ENCODE results near the gene IGFALS.
A peak's percentile ranks its signal among the peaks of the same experiment; 100 is the strongest.

The IGFALS gene

DNA sequence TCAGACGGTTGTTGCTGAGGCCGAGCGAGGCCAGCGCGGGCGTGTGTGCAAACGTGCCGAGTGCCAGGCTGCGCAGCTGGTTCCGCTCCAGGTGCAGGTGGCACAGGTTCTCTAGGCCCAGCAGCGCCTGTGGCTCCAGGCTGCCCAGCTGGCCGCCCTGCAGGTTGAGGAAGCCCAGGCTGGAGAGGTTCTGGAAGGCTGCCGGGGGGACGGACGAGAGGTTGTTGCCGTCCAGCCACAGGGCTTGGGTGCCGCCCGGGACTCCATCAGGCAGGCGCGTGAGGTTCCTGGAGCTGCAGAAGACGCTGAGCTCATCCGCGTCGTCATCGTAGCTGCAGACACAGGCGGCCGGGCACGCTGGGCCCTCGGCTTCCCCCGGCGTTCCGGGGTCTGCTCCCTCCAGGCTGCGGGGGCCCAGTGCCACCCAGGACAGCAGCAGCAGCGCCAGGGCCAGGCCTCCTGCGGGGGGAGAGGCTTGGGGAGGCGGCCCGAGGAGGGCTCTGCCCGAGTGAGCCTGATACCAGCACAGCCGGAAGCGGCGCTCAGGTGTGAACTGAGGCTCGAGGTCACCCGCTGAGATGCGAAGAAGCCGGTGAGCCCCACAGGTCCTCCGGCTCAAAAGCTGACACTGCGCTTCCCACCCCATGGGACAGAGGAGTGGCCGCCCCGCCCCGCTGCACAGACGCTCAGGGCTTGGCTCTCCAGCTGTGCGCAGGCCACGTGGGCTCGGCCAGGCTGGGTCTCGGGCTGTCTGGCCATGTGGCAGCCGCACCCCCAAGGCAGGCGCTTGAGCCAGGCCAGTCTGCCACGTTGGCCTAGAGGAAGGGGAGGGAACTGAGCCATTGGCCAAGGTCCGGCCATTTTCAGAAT lies 1.3 kb downstream of the IGFALS start:
- DNase-seq (ENCODE audit: low read depth, low spot score) = no peak
- no peak overlapping the region for H3K4me3 ChIP-seq (ENCODE audit: low read length)

DNA sequence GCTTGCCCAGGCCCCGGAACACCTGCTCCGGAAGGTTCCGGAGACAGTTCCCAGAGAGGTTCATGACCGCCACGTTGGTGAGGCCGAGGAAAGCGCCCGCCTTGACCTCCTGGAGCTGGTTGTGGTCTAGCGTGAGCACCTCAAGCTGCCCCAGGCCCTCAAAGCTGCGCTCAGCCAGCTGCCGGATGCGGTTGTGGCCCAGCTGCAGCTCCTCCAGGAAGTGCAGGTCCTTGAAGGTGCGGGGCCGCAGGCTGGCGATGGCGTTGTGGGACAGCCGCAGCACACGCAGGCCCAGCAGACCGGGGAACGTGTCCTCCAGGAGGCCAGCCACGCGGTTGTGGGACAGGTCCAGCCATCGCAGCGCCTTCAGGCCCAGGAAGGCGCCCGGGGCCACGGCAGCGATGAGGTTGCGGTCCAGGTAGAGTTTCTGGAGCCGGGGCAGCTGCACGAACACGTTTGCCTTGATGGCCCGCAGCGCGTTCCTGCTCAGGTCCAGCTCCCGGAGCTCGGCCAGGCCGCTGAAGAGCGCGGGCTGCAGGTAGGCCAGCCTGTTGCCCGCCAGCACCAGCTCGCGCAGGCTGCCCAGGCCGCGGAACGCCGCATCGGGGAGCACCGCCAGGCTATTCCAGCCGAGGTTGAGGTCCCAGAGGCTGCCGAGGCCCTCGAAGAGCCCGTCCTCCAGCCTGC lies 2.1 kb downstream of the IGFALS start:
- DNase-seq (ENCODE audit: low read depth, low spot score) = peak; percentile 75
- H3K4me3 ChIP-seq (ENCODE audit: low read length) = no peak overlapping the region

DNA sequence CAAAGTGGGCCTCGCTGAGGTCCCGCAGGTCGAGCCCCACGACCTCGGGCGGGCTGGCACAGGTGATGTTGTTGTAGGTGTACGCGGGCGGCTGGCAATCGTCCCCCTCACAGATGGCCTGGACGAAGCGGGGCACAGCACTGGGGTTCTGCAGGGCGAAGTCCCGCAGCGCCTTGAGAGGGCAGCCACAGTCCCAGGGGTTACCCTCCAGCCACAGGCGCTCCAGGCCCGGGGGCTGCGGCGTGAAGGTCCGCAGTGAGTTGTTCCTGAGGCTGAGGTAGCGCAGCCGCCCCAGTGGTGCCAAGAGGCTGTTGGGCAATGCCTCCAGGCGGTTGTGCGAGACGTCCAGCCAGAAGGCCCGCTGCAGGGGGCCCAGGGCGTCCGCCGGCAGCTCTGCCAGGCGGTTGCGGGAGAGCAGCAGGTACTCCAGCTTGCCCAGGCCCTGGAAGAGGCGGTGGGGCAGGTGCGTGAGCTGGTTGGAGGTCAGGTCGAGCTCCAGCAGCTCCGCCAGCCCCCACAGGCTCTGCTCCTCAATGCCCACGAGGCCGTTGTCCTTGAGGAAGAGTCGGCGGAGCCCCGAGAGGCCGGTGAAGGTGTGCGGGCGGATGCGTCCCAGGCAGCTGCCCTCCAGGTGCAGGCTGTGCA lies 2.8 kb downstream of the IGFALS start:
- H3K4me3 ChIP-seq (ENCODE audit: low read length) = no peak overlapping the region
- no peak for DNase-seq (ENCODE audit: low read depth, low spot score)

DNA sequence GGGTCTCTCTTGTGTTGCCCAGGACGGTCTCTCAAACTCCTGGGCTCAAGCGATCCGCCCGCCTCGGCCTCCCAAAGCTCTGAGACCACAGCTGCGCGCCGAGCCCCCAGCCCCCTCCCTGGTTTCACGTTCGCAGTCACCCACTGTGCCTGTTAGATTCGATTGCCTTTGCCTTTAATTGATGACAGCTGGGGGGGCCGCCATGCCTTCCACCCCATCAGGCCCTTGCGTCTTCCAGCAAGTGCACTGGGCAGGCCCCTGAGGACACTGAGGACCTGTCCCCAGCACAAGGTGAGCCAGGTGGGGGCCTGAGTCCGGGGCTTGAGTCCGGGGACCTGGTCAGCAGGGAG lies 3.3 kb downstream of the IGFALS start:
- no peak overlapping the region for H3K4me3 ChIP-seq (ENCODE audit: low read length)
- no peak for DNase-seq (ENCODE audit: low read depth, low spot score)

DNA sequence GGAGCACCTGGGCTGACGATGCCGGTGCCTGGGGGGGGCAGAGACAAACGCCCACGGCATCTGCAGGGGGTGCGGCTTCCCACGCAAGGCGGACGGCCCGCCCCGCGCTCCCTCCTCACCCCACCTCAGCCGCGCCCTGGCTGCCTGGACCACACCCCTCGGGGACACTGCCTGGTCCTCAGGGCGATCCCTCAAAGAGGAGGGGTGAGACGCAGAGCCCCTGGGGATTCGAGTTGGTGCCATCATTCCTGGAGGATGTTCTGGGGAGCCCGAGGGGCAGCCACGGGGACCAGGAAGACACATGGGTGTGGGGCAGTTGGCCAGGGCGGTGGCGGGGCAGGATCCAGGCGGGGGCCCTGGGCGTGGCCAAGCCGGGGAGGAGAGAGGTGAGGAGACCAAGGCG lies 3.9 kb downstream of the IGFALS start:
- no peak overlapping the region for H3K4me3 ChIP-seq (ENCODE audit: low read length)
- no peak for DNase-seq (ENCODE audit: low read depth, low spot score)

DNA sequence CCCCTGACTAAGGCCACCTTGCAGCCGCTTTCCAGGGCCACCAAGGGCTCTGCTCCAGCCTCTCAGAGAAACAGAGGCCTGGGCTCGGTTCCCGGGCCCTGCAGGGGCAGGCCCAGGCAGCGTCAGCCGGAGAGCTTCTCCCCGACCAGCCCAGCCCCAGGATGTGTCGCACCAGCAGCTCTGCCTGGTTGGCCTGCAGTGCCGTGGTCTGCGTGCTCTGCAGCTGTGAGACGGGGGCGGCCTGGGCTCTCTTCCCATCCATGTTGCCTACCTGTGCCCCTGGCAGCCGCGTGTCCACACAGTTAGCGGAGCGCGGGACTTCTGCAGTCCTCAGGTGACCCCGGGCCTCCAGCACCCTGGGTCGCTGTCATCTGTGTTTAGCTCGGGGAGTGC lies 4.8 kb downstream of the IGFALS start:
- no peak overlapping the region for H3K4me3 ChIP-seq (ENCODE audit: low read length)
- DNase-seq (ENCODE audit: low read depth, low spot score) = no peak

DNA sequence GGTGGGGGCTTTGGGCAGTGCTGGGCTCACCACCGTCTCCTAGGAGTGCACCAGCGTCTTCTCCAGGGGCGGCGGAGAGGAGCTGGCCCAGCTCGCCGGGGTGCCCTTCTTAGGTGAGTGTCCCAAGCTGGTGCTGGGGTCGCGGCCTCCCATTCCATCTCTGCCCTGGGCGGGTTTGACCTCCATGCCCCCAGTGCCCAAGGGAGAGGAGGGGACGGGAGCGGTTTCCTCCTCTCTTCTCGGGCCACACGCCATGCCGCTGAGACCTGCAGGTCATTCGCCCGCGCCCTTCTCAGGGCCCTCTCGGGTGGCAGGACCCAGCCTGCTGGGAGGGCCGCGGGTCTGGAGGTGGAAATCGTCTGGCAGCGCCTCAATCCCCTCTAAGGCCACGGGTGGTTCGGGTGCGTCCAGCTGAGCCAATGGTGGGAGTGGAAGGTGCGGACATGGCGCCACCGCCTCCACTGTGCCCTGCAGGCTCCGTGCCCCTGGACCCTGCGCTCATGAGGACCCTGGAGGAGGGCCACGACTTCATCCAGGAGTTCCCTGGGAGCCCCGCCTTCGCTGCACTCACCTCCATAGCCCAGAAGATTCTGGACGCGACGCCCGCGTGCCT lies 5.3 kb downstream of the IGFALS start:
- no peak for DNase-seq (ENCODE audit: low read depth, low spot score)
- no peak overlapping the region for H3K4me3 ChIP-seq (ENCODE audit: low read length)

DNA sequence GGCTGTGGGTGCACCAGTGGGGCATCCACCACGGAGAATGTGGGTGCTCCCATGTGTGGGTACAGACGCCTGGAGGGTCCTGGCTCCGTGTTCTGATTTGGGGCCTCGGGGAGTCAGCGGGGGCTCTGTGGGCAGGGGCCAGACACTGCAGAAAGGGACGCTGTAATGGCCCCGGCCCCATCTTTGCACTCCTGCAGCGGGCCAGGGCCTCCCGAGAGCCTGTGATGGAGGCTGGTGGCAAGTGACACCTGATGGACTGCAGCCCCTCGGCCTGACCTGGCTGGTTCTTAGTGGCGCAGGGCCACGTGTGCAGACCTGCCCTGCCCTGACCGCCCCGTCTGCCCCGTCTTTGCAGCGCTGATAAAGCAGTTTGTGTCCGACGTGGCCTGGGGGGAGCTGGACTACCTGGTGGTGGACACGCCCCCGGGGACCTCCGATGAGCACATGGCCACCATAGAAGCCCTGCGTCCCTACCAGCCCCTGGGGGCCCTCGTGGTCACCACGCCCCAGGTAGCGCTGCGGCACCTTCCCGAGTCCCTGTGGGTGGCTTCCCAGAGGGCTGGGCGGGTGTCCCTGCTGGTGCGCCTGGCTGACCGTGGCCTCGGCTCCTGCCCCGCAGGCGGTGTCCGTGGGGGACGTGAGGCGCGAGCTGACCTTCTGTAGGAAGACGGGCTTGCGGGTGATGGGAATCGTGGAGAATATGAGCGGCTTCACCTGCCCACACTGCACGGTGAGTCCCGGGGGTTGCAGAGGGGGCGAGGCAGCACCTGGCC lies 6.0 kb downstream of the IGFALS start:
- no peak for DNase-seq (ENCODE audit: low read depth, low spot score)
- no peak overlapping the region for H3K4me3 ChIP-seq (ENCODE audit: low read length)

DNA sequence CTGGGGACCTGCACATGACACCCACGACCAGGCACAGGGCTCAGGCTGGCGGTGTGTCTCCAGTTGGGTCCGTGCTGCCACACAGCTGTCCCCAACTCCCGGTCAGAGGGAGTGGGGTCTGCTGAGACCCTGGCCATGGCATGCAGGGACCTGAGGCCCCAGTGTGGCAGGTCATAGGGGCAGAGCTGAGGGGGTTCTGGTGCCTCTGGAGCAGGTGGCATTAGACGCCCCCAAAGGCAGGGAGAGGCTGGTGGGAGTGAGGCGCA lies 6.5 kb downstream of the IGFALS start:
- DNase-seq (ENCODE audit: low read depth, low spot score) = no peak

DNA sequence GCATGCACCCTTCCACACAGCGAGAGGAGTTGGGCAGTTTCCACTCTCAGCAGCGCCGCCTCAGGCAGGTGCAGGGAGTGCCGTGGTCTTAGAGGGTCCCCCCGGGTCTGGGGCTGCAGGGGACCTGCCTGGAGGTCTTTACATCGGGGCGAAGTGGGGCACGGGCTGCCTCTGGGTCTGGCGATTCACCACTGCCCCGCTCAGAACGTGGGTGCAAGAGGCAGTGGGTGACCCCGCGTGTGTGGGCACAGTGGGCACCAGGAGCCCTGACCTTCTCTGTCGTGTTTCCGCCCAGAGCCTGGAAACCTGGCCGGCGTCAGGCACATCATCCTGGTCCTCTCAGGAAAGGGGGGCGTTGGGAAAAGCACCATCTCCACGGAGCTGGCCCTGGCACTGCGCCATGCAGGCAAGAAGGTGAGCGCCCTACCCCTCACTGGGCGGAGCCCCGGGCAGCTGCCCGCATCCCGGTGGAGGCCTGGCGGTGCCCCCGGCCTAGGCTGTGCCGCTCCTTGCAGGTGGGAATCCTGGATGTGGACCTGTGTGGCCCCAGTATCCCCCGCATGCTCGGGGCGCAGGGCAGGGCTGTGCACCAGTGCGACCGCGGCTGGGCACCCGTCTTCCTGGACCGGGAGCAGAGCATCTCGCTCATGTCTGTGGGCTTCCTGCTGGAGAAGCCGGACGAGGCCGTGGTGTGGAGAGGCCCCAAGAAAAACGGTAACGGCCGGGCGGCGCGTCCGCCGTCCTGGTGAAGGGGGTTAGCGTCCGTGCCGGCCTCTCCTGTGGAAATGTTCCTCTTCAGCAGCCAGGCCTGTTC lies 7.1 kb downstream of the IGFALS start:
- no peak for DNase-seq (ENCODE audit: low read depth, low spot score)
- H3K4me3 ChIP-seq (ENCODE audit: low read length) = no peak overlapping the region

More for the DNA sequence above, 6.5 kb downstream of the IGFALS start:
- H3K4me3 ChIP-seq (ENCODE audit: low read length) = no peak overlapping the region

DNA sequence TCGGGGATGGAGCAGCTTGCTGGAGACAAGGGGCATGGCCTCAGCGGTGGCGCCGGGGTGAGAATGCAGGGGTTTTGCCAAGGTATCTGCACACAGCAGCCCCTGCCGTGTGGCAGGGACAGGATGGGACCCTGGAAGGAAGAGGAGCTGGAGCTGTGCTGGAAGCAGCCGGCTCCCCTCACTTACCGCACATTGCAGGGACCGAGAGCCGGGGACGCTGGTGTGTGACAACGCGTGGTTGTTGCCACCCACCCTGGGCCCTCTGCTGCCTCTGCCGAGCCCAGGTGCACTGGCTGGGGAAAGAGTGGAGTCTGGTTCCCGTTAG lies 7.7 kb downstream of the IGFALS start:
- no peak for DNase-seq (ENCODE audit: low read depth, low spot score)
- H3K4me3 ChIP-seq (ENCODE audit: low read length) = no peak overlapping the region

DNA sequence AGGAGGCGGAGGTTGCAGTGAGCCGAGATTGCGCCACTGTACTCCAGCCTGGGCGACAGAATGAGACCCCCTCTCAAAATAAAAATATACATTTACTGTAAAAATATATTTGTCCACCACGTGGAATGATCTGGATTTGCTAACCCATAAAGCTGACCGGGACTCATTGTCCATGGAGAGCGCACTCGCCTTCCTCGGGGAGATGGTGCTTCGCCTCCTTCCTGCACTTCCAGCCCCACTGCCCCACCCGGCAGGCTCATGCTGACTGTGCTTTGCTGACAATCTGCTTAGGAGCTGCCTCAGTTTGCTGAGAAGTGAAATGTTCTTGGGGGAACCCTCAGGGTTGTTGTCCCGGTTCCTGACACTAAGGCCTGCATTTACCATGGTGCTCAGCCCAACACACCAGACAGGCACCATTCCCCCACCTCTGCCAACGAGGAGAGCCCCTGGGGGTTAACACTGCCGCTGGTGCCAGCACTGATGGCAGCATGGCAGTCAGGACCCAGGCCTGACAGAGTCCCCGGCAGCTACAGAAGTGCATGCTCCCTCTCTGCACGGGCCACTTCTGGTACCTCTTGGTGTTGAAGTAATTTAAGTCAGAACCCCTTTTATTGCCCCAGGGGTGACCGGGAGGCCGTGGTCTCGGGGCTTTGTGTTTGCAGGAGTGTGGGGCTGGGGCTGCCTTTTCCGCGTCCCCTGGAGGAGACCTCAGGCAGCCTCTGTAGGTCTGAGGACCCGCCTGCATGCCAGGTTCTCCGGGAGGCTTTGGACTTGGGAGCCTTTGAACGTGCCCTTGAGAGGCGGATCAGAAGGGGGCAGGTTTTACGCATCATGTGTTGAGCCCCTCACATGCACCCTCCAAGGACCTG lies 8.3 kb downstream of the IGFALS start:
- DNase-seq (ENCODE audit: low read depth, low spot score) = no peak
- H3K4me3 ChIP-seq (ENCODE audit: low read length) = no peak overlapping the region

DNA sequence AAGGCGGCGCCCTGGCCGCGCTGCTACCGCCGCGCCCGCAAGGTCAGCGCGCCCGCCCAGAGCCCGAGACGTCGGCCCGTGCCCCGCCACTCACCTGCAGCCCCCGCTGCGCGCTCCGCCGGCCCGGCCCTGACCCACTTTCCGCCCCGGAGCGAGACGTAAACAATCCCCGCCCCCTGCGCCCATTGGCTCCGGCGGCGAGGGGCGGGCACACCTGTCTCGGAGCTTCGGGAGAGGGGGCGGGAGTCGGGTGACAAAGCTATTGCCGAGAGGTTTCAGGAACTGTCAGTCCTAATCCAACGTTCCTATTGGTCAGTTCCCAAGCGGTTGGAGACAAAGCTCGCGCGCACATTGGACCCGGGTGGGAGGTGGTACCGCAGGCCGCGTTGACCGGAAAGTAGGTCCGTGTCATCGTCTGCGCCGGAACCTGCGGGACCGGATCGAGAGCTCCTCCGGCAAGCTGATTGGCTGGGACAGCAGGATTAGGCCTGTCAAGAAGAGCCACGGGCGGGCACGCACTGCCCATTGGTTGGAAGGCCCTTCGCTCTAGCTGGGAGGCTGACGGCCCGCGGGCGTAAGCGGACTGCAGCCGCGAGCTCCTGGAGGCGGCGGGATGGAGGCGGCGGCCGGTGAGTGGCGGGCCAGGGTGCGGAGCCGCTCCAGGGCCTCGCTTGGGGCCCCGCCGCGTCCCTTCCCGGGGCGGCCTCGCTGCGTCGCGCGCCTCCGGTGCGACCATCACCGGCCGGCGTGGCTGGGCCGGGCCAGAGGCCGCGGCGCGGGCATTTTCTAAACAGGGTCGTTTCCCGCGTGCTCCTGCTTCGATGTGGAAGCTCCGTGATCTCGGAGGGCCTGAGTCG lies 10.9 kb downstream of the IGFALS start, which contains the start of the genes NUBP2 and SPSB3:
NUBP2 (plus strand) TSS at position 553 of the 857 bp plus-strand sequence; CDS start at position 614, 61 bp downstream.
SPSB3 (minus strand) TSS at position 164 of the 857 bp plus-strand sequence. CDS start 1,088 bp downstream, outside the sequence.
- H3K4me3 ChIP-seq (ENCODE audit: low read length) = peak within 1 kb of the TSS; percentile 75
- DNase-seq (ENCODE audit: low read depth, low spot score) = peak; percentile 100

DNA sequence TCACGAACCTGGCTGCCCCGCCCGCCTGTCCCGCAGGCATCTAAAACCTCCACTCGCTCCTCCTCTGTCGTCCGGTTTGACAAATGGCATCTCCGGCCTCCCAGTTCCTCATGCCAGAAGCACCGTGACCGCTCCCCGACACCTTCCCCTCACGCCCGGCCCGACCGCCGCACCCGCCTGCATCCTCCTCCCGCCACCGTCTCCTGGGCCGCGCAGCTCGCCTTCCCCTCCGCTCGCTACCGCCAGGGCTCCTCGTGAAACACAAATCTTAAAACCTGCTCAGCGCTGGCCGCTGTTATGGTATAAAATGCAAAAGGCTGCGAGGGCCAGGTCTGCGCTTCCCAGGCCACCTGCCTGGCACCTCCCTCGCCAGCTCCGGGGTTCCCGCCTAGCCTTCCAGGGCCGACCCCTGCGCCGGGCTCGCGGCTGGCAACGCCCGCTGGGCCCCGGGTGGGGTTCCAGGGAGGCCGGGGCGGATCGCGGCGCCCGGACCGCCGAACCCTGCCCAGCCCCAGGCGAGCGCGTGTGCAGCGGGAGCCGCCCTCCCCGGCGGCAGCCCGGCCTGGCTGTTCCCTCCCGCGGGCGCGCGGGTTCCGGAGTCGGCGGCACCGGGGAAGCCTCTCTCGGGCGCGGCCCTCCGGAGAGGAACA lies 11.6 kb downstream of the IGFALS start:
- no peak for DNase-seq (ENCODE audit: low read depth, low spot score)
- peak overlapping the region; percentile 75 for H3K4me3 ChIP-seq (ENCODE audit: low read length)

DNA sequence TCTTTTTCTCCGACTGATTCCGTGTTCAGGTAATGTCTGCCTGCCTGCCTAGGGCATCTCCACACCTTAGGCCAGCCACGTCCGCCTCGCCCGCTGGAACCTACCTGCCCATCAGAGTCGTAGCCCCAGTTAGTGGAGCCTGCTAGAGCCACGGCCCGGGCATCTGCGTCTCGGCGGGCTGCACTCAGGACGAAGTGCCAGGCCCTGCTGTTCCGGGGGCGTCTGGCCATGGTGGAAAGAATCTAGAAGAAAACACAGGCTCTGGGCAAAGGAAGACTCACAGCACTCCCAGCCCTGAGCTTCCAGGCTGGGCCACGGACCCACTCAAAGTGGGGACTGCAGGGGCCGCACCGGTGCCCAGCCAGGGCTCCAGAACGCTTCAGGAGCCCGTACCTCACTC lies 12.3 kb downstream of the IGFALS start:
- peak overlapping the region; percentile 75 for H3K4me3 ChIP-seq (ENCODE audit: low read length)
- DNase-seq (ENCODE audit: low read depth, low spot score) = no peak

DNA sequence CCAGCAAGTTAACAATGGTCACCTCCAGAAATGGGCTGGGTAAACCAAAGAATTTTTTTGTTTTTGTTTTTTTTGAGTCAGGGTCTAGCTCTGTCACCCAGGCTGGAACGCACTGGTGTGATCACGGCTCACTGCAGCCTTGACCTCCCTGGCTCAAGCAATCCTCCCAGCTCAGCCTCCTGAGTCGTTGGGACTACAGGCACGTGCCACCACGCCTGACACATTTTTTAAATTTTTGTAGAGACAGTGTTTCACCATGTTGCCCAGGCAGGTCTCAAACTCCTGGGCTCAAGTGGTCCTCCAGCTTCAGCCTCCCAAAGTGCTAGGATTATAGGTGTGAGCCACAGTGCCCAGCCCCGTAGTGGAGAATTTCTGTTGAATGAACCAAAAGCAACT lies 12.8 kb downstream of the IGFALS start:
- no peak overlapping the region for H3K4me3 ChIP-seq (ENCODE audit: low read length)
- no peak for DNase-seq (ENCODE audit: low read depth, low spot score)

All from Jurkat, Clone E6-1 (cell line).